Esophagus squamous epithelium (tissue), 4 donors: ENCODE results near the gene DAB1.

Source experiments
- POLR2A ChIP-seq, 4 donors: fragments of 450-650 bp; IDR thresholded peaks; one replicate each; pipeline ENCODE4 v1.6.1; 2017; ENCODE audit warnings: antibody characterized with exemption in 4 of 4, mild to moderate bottlenecking in 4 of 4, moderate library complexity in 3 of 4
- TF ChIP-seq, protein P1 (sequence below), 6 experiments: fragments of 450-650 bp in 4 of 6; fragments of 200-600 bp in 2 of 6; sonication (generic) in 2 of 6; IDR thresholded peaks; one replicate each; pipeline ENCODE4 v1.5.1; 2016 to 2019; ENCODE audit warnings: antibody characterized with exemption in 6 of 6, mild to moderate bottlenecking in 4 of 6, moderate library complexity in 4 of 6

DNA sequence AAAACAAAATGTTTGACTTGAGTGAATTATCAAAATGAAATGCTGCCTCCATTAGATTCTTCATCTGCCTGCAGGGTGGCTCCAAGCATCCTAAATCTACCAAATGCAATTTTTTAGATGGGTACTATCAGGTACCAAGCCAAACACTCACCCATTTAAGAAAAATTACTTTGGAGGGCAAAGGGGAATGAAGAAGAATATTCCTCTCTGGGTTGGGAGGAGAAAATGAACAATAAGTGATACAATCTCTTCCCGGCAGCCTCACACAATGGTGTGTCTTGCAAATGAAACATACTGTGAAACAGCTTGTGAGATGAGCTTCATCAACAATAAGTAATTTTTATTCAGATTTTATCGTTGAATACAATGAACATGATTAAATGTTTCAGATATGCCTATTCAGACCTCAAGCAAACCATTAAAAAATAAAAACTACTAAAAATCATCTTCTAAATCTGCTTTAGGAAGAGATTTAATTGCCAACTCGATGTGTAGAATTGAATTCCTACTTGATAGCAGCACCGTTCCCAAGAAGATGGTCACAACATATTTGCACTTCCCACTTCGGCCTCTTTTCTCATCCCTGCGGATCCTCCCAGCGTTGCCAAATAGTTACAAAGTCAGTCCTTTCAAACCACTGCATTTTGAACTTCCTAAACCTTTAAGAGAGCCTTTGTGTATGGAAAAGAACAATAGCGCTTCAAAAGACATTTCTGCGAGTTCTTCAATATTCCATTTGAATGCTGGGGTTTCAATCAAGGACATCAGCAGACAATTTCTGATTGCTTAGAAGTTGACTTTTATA lies 2.7 kb downstream of the DAB1 start:
- TF ChIP-seq, protein P1, sequence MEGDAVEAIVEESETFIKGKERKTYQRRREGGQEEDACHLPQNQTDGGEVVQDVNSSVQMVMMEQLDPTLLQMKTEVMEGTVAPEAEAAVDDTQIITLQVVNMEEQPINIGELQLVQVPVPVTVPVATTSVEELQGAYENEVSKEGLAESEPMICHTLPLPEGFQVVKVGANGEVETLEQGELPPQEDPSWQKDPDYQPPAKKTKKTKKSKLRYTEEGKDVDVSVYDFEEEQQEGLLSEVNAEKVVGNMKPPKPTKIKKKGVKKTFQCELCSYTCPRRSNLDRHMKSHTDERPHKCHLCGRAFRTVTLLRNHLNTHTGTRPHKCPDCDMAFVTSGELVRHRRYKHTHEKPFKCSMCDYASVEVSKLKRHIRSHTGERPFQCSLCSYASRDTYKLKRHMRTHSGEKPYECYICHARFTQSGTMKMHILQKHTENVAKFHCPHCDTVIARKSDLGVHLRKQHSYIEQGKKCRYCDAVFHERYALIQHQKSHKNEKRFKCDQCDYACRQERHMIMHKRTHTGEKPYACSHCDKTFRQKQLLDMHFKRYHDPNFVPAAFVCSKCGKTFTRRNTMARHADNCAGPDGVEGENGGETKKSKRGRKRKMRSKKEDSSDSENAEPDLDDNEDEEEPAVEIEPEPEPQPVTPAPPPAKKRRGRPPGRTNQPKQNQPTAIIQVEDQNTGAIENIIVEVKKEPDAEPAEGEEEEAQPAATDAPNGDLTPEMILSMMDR (IDR thresholded peaks at IDR 0.05), result no peak
- no peak for TF ChIP-seq POLR2A (IDR thresholded peaks at IDR 0.05)
